ENCODE results near the gene B4GALNT4.
"Not testable (repeated sequence)": the region's sequence is repeated elsewhere in the genome, so short reads cannot be mapped to it uniquely, and the experiment has no call there.

B4GALNT4 gene

GRCh38 chr11:336659-337198 is 32.6 kb upstream of the B4GALNT4 start:
- no peak for DNase-seq

GRCh38 chr11:337711-338110 is 31.6 kb upstream of the B4GALNT4 start:
- no peak for DNase-seq

- DNase-seq = no peak
Observed at GRCh38 chr11:339963-340362, 29.3 kb upstream of the B4GALNT4 start.

GRCh38 chr11:340539-341512 is 28.5 kb upstream of the B4GALNT4 start:
- no peak for DNase-seq

GRCh38 chr11:342328-342727 is 27.0 kb upstream of the B4GALNT4 start:
- no peak for DNase-seq

- DNase-seq = no peak
Observed at GRCh38 chr11:344836-345578, 24.3 kb upstream of the B4GALNT4 start.

GRCh38 chr11:346529-346928 is 22.8 kb upstream of the B4GALNT4 start:
- no peak for DNase-seq

GRCh38 chr11:349270-349954 is 19.9 kb upstream of the B4GALNT4 start:
- DNase-seq = not testable (repeated sequence)

GRCh38 chr11:350033-350722 is 19.1 kb upstream of the B4GALNT4 start:
- not testable (repeated sequence) for DNase-seq

- DNase-seq = no peak
Observed at GRCh38 chr11:350723-351255, 18.5 kb upstream of the B4GALNT4 start.

GRCh38 chr11:351411-351810 is 17.9 kb upstream of the B4GALNT4 start:
- no peak for DNase-seq

GRCh38 chr11:352456-353031 is 16.8 kb upstream of the B4GALNT4 start:
- DNase-seq = no peak

- no peak for DNase-seq
Observed at GRCh38 chr11:353179-353873, 16.0 kb upstream of the B4GALNT4 start.

- DNase-seq = peak; percentile 29 to 52
Observed at GRCh38 chr11:355581-356458, 13.5 kb upstream of the B4GALNT4 start.

GRCh38 chr11:356610-357009 is 12.7 kb upstream of the B4GALNT4 start:
- DNase-seq = no peak

- DNase-seq = no peak
Observed at GRCh38 chr11:357582-357981, 11.7 kb upstream of the B4GALNT4 start.

- no peak for DNase-seq
Observed at GRCh38 chr11:358129-358800, 11.0 kb upstream of the B4GALNT4 start.

GRCh38 chr11:359181-359714 is 10.1 kb upstream of the B4GALNT4 start:
- no peak for DNase-seq
